Heart left ventricle (tissue), 16 donors: ENCODE results near the gene CACNA2D1. TPM values are rescaled to one million over a fixed set of nuclear protein-coding genes. Genes with fewer than 3 reads are reported as not detected.
A peak's percentile ranks its signal among the peaks of the same experiment; 100 is the strongest.

Experiments
- ATAC-seq, 4 donors: fragments of 200-7000 bp; cut with Tn5 transposase; one replicate each; pipeline ENCODE4 v1.9.1; 2020 to 2022; ENCODE audit warnings: moderate library complexity in 4 of 4, mild to moderate bottlenecking in 3 of 4, moderate number of reproducible peaks in 1 of 4
- DNase-seq, 5 donors: peaks; one replicate each; pipeline ENCODE4 v3.0.0-alpha.2; 2020
- H3K27ac ChIP-seq, 12 donors: fragments of 200-600 bp; sonication (generic) in 4 of 12; one replicate each; pipeline versions ENCODE4 v1.5.0 to v1.8.0; 2016 to 2022; ENCODE audit warnings: mild to moderate bottlenecking in 2 of 12
- H3K27me3 ChIP-seq, 9 donors: fragments of 200-600 bp; sonication (generic) in 2 of 9; one replicate each; pipeline versions ENCODE4 v1.5.1 to v1.8.0; 2016 to 2022; ENCODE audit warnings: mild to moderate bottlenecking in 3 of 9
- H3K36me3 ChIP-seq, 9 donors: fragments of 200-600 bp; sonication (generic) in 2 of 9; one replicate each; pipeline versions ENCODE4 v1.5.0 to v1.8.0; 2018 to 2022; ENCODE audit warnings: mild to moderate bottlenecking in 2 of 9
- H3K4me1 ChIP-seq, 12 donors: fragments of 200-600 bp; sonication (generic) in 4 of 12; one replicate each; pipeline versions ENCODE4 v1.5.0 to v1.8.0; 2016 to 2022; ENCODE audit warnings: mild to moderate bottlenecking in 3 of 12
- H3K4me3 ChIP-seq, 12 donors: fragments of 200-600 bp; sonication (generic) in 4 of 12; one replicate each; pipeline versions ENCODE4 v1.5.0 to v1.8.0; 2017 to 2022; ENCODE audit warnings: mild to moderate bottlenecking in 9 of 12, moderate library complexity in 4 of 12
- H3K9me3 ChIP-seq, 12 donors: fragments of 200-600 bp; sonication (generic) in 4 of 12; one replicate each; pipeline versions ENCODE4 v1.5.0 to v1.8.0; 2016 to 2022; ENCODE audit warnings: mild to moderate bottlenecking in 1 of 12
- CTCF ChIP-seq, 12 donors: fragments of 200-600 bp; sonication (generic) in 4 of 12; IDR thresholded peaks; one replicate each; pipeline versions ENCODE4 v1.5.0 to v1.8.0; 2018 to 2022; ENCODE audit warnings: antibody characterized with exemption in 12 of 12, mild to moderate bottlenecking in 5 of 12
- POLR2A ChIP-seq, 2 donors: fragments of 450-650 bp; IDR thresholded peaks; one replicate each; pipeline ENCODE4 v1.6.1; 2017; ENCODE audit warnings: antibody characterized with exemption in 2 of 2, mild to moderate bottlenecking in 2 of 2, moderate library complexity in 2 of 2
- WGBS, 4 donors: extraction: QIAGEN DNeasy Blood & Tissue Kit in 2 of 4; methylation state at CpG; one replicate each; pipeline versions ENCODE4 v1.1.5 to v1.1.7; 2013 to 2018; 5-methylcytosine and 5-hydroxymethylcytosine counted together
- intact Hi-C, 10 donors: fragments of 100-400 bp; cut with DNase I; formaldehyde crosslinking; loops; one replicate each; pipeline versions ENCODE4 v1.11.1 to v1.14.2; 2022
- long read RNA-seq, 3 donors: library from polyadenylated mRNA; unstranded; transcript quantifications; one replicate each; pipeline ENCODE4 v2.0.0, GENCODE V29; 2020 to 2021
- polyA plus RNA-seq, 2 donors: library from polyadenylated mRNA; stranded (reverse); fragments of 200-250 nt; gene quantifications; one replicate each; pipeline ENCODE4 v1.2.3, GENCODE V29; 2013
- total RNA-seq, 9 donors: library from RNA; depleted of rRNA in 2 of 9; stranded (reverse); fragments of >200 nt in 2 of 9; fragmentation: NEBNext Ultra II Directional in 3 of 9; extraction: Animal tissue kit (Norgen Biotek cat#: 25700) in 3 of 9; gene quantifications; one replicate each; pipeline versions ENCODE4 v1.1.0 to v1.2.4, GENCODE V29; 2016 to 2023
- donor health status: ischemic (EF 13 %, LVEDD 7.1; RV severe dilation, severe dysfunction).
- donor health status: healthy with polysubstance abuse.
- donor health status: DM: no; HTN: yes; CAD: no.
- donor health status: DM: no; HTN: no; CAD: no.
- donor health status: ischemic (EF 25% LVEDD 6.9; RV normal size, moderate dysfunction).
- donor health status: ischemic (EF 25% LVEDD 5.7; RV mildly dilated, moderate dysfunction).
- donor health status: healthy.
- donor health status: DM: yes; HTN: yes; CAD: no.
- donor health status: ischemic (EF 35%, LVEDD 5.7; RV mildly dilated, moderate dysfunction).
- donor health status: nonischemic (EF 11% LVEDD 7.7; RV severe dilation, severe dysfunction).
- donor health status: DM: yes; HTN: yes; CAD: no.
- donor health status: PGD.
- donor health status: ischemic (EF 29% LVEDD 5.4; RV normal size, mild dysfunction).
- donor health status: nonischemic (EF 23%, LVEDD 6.1; RV moderate dilation, normal function).

The CACNA2D1 gene
- total RNA-seq (100 to 1,000 TPM in 2 of 9 donors, 10 to 100 TPM in 7; 39.1 to 122 (median 60.9) TPM), polyA plus RNA-seq (10 to 100 TPM; 13.5 to 20.9 TPM)
- long read RNA-seq, donor 1, partial matches to known transcripts = 29 of 73 reads
- long read RNA-seq, donor 1, other reads (novel, unspliced or antisense) = 44 of 73 reads
- long read RNA-seq, donor 2, partial matches to known transcripts = 22 of 42 reads
- long read RNA-seq, donor 2, other reads (novel, unspliced or antisense) = 20 of 42 reads
- long read RNA-seq, donor 3, partial matches to known transcripts = 19 of 63 reads
- long read RNA-seq, donor 3, other reads (novel, unspliced or antisense) = 44 of 63 reads

GRCh38 chr7:82443547-82444219 is at the start of gene CACNA2D1:
Gene CACNA2D1 (minus strand): TSS chr7:82443777.
- intact Hi-C loops = loop anchor here in 9 of 10 donors (2.0 to 10.0 kb wide), 11 partner anchors 25 to 279 kb away; no protein-coding TSS in a partner anchor
- no peaks in the 10 kb centered on the region for H3K36me3 ChIP-seq
- WGBS, 4 donors = 0 to 1% (median 1%) methylated on average over 39 to 82 of the region's 82 CpGs
- TF ChIP-seq CTCF (IDR thresholded peaks at IDR 0.05) (peak in 10 of 12 donors; percentile 14 to 62 (median 38)), POLR2A (IDR thresholded peaks at IDR 0.05) (peak in 1 of 2 donors; percentile 23)
- peaks cover 0 to 32% (median 10%) of the 10 kb centered on the region in 12 donors for H3K4me1 ChIP-seq
- DNase-seq = peak; percentile 89 to 92 (median 90)
- H3K27me3 ChIP-seq = peaks cover 0 to 36% (median 0%) of the 10 kb centered on the region in 9 donors
- H3K27ac ChIP-seq = peak within 1 kb of the TSS; percentile 85 to 96 (median 92)
- H3K4me3 ChIP-seq = peak within 1 kb of the TSS; percentile 57 to 88 (median 77)
- peak; percentile 92 to 97 (median 96) for ATAC-seq
- H3K9me3 ChIP-seq = no peaks in the 10 kb centered on the region

- DNase-seq (no peak), ATAC-seq (no peak)
- Histone ChIP-seq H3K27me3 (no peaks in the 10 kb centered on the region), H3K9me3 (peaks cover 0 to 15% (median 0%) of the 10 kb centered on the region in 12 donors), H3K4me1 (peaks cover 0 to 5% (median 0%) of the 10 kb centered on the region in 12 donors), H3K4me3 (no peak overlapping the region), H3K36me3 (no peaks in the 10 kb centered on the region), H3K27ac (no peak overlapping the region)
- WGBS, 4 donors = 86 to 89% (median 88%) methylated on average over 3 of the region's 3 CpGs
- TF ChIP-seq POLR2A (IDR thresholded peaks at IDR 0.05) = no peak
- peak; percentile 61 to 84 (median 73) for TF ChIP-seq CTCF (IDR thresholded peaks at IDR 0.05)
- intact Hi-C loops = loop anchor here in 8 of 10 donors (2.0 to 10.0 kb wide), 7 partner anchors 39 to 439 kb away; partner anchors contain the start of gene CACNA2D1 (in 1 of the 8)
These were observed 38.0 kb upstream of the CACNA2D1 start for GRCh38 chr7:82481499-82482097.

- no peak for ATAC-seq
- intact Hi-C loops = loop anchor here in 1 of 10 donors (10.0 kb wide), 1 partner anchor 243 kb away; no protein-coding TSS in a partner anchor
- Histone ChIP-seq H3K9me3 (no peaks in the 10 kb centered on the region), H3K36me3 (no peaks in the 10 kb centered on the region), H3K4me3 (no peak overlapping the region), H3K27ac (no peak overlapping the region), H3K4me1 (peaks cover 0 to 5% (median 0%) of the 10 kb centered on the region in 12 donors), H3K27me3 (no peaks in the 10 kb centered on the region)
- no peak for DNase-seq
- WGBS, 4 donors = 37 to 45% (median 39%) methylated on average over 2 of the region's 2 CpGs
- TF ChIP-seq CTCF (IDR thresholded peaks at IDR 0.05) = no peak
- no peak for TF ChIP-seq POLR2A (IDR thresholded peaks at IDR 0.05)
These were observed 34.3 kb upstream of the CACNA2D1 start for GRCh38 chr7:82477733-82478515.
